ENCODE data around the gene CDT1. TPM values are rescaled to one million over a fixed set of nuclear protein-coding genes. Genes with fewer than 3 reads are reported as not detected.
A peak's percentile ranks its signal among the peaks of the same experiment; 100 is the strongest.

The CDT1 gene
- total and polyA plus RNA-seq, 10 of the 15 experiments (the other 5 are each of a cell fraction or from before 2014, with no cell fraction given), result 0.50 to 87.6 (median 8.8) TPM

GRCh38 chr16:88809068-88809675 is 5.6 kb downstream of the CDT1 start:
- Histone ChIP-seq H4K20me1 (ENCODE audit: control insufficient read depth, insufficient read depth) (no peaks in the 10 kb centered on the region), H3K36me3 (ENCODE audit: control insufficient read depth in 2 of 2, insufficient read depth in 2 of 2, low read length in 1 of 2) (peaks cover 6 to 42% of the 10 kb centered on the region in 2 experiments; a peak in 3 of 4 replicates), H3K79me2 (ENCODE audit: control insufficient read depth, insufficient read depth, low read length) (peaks cover 48% of the 10 kb centered on the region), H3K9ac (ENCODE audit: control insufficient read depth, insufficient read depth, low read length) (peak overlapping the region; percentile 16; the same call in 1 of the 2 replicates), H3K9me3 (replicated peaks; ENCODE audit: control insufficient read depth, insufficient read depth, low read length) (no peaks in the 10 kb centered on the region), H3K4me3 (0 out of 2 replicates have a peak overlapping the region, but pooled peaks have one; percentile 85), H3K27me3 (replicated peaks in 1 of 2; ENCODE audit: control insufficient read depth in 2 of 2, insufficient read depth in 2 of 2, low read length in 1 of 2) (no peaks in the 10 kb centered on the region), H3K4me2 (ENCODE audit: control insufficient read depth, insufficient read depth) (peak overlapping the region; percentile 85), H3K27ac (ENCODE audit: control insufficient read depth, insufficient read depth) (no peak overlapping the region), H2AFZ (ENCODE audit: control insufficient read depth, low read depth, low read length) (no peak overlapping the region), H3K4me1 (ENCODE audit: control insufficient read depth, insufficient read depth, low read length) (peaks cover 23% of the 10 kb centered on the region)
- WGBS (ENCODE audit: insufficient coverage, insufficient replicate concordance, low lambda C conversion rate, missing lambda C conversion rate), result 88% methylated on average over 10 of the region's 10 CpGs
- DNase-seq (ENCODE audit: low read depth, low spot score) (no peak), FAIRE-seq (no peak), ATAC-seq (no peak)
- RAD21 ChIA-PET (ENCODE audit: unreplicated experiment), result interaction anchor here (1.3 to 3.4 kb wide), 3 partner anchors 28 to 358 kb away, joined by 3 to 13 read pairs (median 7); no protein-coding TSS in a partner anchor
- BruUV-seq (replicated peaks), result no TSS peak
- in situ Hi-C loops (cut with MboI), result no loop called here
- POLR2A ChIA-PET, result interaction anchor here (0.8 to 4.2 kb wide), 3 partner anchors 9 to 55 kb away, joined by 3 to 30 read pairs (median 4); no protein-coding TSS in a partner anchor
- 0 out of 2 replicates have a peak, but pooled peaks have one; percentile 1 for TF ChIP-seq POLR2AphosphoS5 (IDR thresholded peaks at IDR 0.05; ENCODE audit: low read length)
- no peak for TF ChIP-seq ZNF592 (IDR thresholded peaks at IDR 0.05)
- TF ChIP-seq FOXM1 (IDR thresholded peaks at IDR 0.05; ENCODE audit: low read depth, low read length), result no peak
- TF ChIP-seq, protein P1, sequence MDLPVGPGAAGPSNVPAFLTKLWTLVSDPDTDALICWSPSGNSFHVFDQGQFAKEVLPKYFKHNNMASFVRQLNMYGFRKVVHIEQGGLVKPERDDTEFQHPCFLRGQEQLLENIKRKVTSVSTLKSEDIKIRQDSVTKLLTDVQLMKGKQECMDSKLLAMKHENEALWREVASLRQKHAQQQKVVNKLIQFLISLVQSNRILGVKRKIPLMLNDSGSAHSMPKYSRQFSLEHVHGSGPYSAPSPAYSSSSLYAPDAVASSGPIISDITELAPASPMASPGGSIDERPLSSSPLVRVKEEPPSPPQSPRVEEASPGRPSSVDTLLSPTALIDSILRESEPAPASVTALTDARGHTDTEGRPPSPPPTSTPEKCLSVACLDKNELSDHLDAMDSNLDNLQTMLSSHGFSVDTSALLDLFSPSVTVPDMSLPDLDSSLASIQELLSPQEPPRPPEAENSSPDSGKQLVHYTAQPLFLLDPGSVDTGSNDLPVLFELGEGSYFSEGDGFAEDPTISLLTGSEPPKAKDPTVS (IDR thresholded peaks at IDR 0.05; ENCODE audit: low read depth, low read length), result no peak
- no peak for TF ChIP-seq TCF7 (IDR thresholded peaks at IDR 0.05; ENCODE audit: borderline replicate concordance)
- TF ChIP-seq, protein P2, sequence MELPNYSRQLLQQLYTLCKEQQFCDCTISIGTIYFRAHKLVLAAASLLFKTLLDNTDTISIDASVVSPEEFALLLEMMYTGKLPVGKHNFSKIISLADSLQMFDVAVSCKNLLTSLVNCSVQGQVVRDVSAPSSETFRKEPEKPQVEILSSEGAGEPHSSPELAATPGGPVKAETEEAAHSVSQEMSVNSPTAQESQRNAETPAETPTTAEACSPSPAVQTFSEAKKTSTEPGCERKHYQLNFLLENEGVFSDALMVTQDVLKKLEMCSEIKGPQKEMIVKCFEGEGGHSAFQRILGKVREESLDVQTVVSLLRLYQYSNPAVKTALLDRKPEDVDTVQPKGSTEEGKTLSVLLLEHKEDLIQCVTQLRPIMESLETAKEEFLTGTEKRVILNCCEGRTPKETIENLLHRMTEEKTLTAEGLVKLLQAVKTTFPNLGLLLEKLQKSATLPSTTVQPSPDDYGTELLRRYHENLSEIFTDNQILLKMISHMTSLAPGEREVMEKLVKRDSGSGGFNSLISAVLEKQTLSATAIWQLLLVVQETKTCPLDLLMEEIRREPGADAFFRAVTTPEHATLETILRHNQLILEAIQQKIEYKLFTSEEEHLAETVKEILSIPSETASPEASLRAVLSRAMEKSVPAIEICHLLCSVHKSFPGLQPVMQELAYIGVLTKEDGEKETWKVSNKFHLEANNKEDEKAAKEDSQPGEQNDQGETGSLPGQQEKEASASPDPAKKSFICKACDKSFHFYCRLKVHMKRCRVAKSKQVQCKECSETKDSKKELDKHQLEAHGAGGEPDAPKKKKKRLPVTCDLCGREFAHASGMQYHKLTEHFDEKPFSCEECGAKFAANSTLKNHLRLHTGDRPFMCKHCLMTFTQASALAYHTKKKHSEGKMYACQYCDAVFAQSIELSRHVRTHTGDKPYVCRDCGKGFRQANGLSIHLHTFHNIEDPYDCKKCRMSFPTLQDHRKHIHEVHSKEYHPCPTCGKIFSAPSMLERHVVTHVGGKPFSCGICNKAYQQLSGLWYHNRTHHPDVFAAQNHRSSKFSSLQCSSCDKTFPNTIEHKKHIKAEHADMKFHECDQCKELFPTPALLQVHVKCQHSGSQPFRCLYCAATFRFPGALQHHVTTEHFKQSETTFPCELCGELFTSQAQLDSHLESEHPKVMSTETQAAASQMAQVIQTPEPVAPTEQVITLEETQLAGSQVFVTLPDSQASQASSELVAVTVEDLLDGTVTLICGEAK (IDR thresholded peaks at IDR 0.05; ENCODE audit: borderline replicate concordance), result no peak
- peak; percentile 4; the same call in 1 of the 2 replicates for TF ChIP-seq POLR2A (IDR thresholded peaks at IDR 0.05; ENCODE audit: low read depth, low read length)
- TF ChIP-seq NR2C1 (IDR thresholded peaks at IDR 0.05), result no peak
- SMC1A ChIA-PET (ENCODE audit: uncharacterized antibody, unreplicated experiment), result interaction anchor here (1.8 kb wide), 1 partner anchor 72 kb away, joined by 5 read pairs; no protein-coding TSS in a partner anchor
- intact Hi-C loops (cut with micrococcal nuclease; ENCODE audit: unreplicated experiment), result no loop called here
- CTCF ChIA-PET, result interaction anchor here (0.6 to 3.2 kb wide), 3 partner anchors 8 to 144 kb away, joined by 3 to 17 read pairs (median 4); no protein-coding TSS in a partner anchor
